ENCODE results near the gene PUSL1.

- no peak for TF ChIP-seq TARDBP (IDR thresholded peaks at IDR 0.05)
- no peak for TF ChIP-seq FOXM1 (IDR thresholded peaks at IDR 0.05; ENCODE audit: borderline replicate concordance)
- no peak for TF ChIP-seq BHLHE40 (IDR thresholded peaks at IDR 0.05; ENCODE audit: borderline replicate concordance)
- no peak for TF ChIP-seq SP1 (IDR thresholded peaks at IDR 0.05)
- no peak for TF ChIP-seq HDGF (IDR thresholded peaks at IDR 0.05; ENCODE audit: borderline replicate concordance)
- TF ChIP-seq SUZ12 (IDR thresholded peaks at IDR 0.05): no peak
- TF ChIP-seq NFRKB (IDR thresholded peaks at IDR 0.05): no peak
- no peak for TF ChIP-seq FOXK2 (IDR thresholded peaks at IDR 0.05)
- no peak for TF ChIP-seq FOXA1 (IDR thresholded peaks at IDR 0.05)
- TF ChIP-seq ELF4 (IDR thresholded peaks at IDR 0.05): no peak
- no peak for TF ChIP-seq L3MBTL2 (conservative IDR thresholded peaks at IDR 0.05)
- TF ChIP-seq, protein P1, sequence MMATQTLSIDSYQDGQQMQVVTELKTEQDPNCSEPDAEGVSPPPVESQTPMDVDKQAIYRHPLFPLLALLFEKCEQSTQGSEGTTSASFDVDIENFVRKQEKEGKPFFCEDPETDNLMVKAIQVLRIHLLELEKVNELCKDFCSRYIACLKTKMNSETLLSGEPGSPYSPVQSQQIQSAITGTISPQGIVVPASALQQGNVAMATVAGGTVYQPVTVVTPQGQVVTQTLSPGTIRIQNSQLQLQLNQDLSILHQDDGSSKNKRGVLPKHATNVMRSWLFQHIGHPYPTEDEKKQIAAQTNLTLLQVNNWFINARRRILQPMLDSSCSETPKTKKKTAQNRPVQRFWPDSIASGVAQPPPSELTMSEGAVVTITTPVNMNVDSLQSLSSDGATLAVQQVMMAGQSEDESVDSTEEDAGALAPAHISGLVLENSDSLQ (IDR thresholded peaks at IDR 0.05): no peak
- TF ChIP-seq ARNT (IDR thresholded peaks at IDR 0.05): no peak
- no peak for TF ChIP-seq LEF1 (IDR thresholded peaks at IDR 0.05; ENCODE audit: borderline replicate concordance)
Observed at GRCh38 chr1:1358433-1359271, 50.3 kb downstream of the PUSL1 start, which contains the start of gene MXRA8.

Measured in HEK293T (cell line).